ENCODE data around the gene TMEM258.

Gene TMEM258

GRCh38 chr11:61837411-61838005, 45.1 kb upstream of the TMEM258 start:
- no peak overlapping the region for H3K4me3 ChIP-seq (replicated peaks; ENCODE audit: low read depth, low read length)
- TF ChIP-seq CTCF (IDR thresholded peaks at IDR 0.05; ENCODE audit: low read length, missing control alignments): no peak
- DNase-seq (ENCODE audit: low read depth): no peak

- no peak for TF ChIP-seq CTCF (IDR thresholded peaks at IDR 0.05; ENCODE audit: low read length, missing control alignments)
- no peak for DNase-seq (ENCODE audit: low read depth)
- H3K4me3 ChIP-seq (replicated peaks; ENCODE audit: low read depth, low read length): no peak overlapping the region
These were observed 43.8 kb upstream of the TMEM258 start for GRCh38 chr11:61836193-61836592.

GRCh38 chr11:61834278-61835048, 42.1 kb upstream of the TMEM258 start:
- DNase-seq (ENCODE audit: low read depth): peak; percentile 91
- peak overlapping the region; percentile 12 for H3K4me3 ChIP-seq (replicated peaks; ENCODE audit: low read depth, low read length)

GRCh38 chr11:61833926-61834277, 41.5 kb upstream of the TMEM258 start:
- H3K4me3 ChIP-seq (replicated peaks; ENCODE audit: low read depth, low read length): no peak overlapping the region
- DNase-seq (ENCODE audit: low read depth): peak; percentile 18
- TF ChIP-seq CTCF (IDR thresholded peaks at IDR 0.05; ENCODE audit: low read length, missing control alignments): no peak

More at GRCh38 chr11:61834278-61835048, 42.1 kb upstream of the TMEM258 start:
- no peak for TF ChIP-seq CTCF (IDR thresholded peaks at IDR 0.05; ENCODE audit: low read length, missing control alignments)

- no peak for TF ChIP-seq CTCF (IDR thresholded peaks at IDR 0.05; ENCODE audit: low read length, missing control alignments)
- no peak for DNase-seq (ENCODE audit: low read depth)
- H3K4me3 ChIP-seq (replicated peaks; ENCODE audit: low read depth, low read length): no peak overlapping the region
These were observed 41.1 kb upstream of the TMEM258 start for GRCh38 chr11:61833471-61833870.

GRCh38 chr11:61832754-61833153, 40.4 kb upstream of the TMEM258 start:
- no peak for DNase-seq (ENCODE audit: low read depth)
- no peak for TF ChIP-seq CTCF (IDR thresholded peaks at IDR 0.05; ENCODE audit: low read length, missing control alignments)
- H3K4me3 ChIP-seq (replicated peaks; ENCODE audit: low read depth, low read length): no peak overlapping the region

GRCh38 chr11:61832207-61832606, 39.8 kb upstream of the TMEM258 start:
- DNase-seq (ENCODE audit: low read depth): no peak
- no peak for TF ChIP-seq CTCF (IDR thresholded peaks at IDR 0.05; ENCODE audit: low read length, missing control alignments)
- H3K4me3 ChIP-seq (replicated peaks; ENCODE audit: low read depth, low read length): no peak overlapping the region
